H1 (cell line): ENCODE data around the gene DHRS1. TPM values are rescaled to one million over a fixed set of nuclear protein-coding genes. Genes with fewer than 3 reads are reported as not detected.

ENCODE experiments used
- CTCF ChIA-PET: fragments of 300-600 bp; sonication (Branson Sonifier 250); formaldehyde crosslinking; loops from one replicate; lab custom pipeline; 2021; ENCODE audit not compliant: partially characterized antibody; lab: Charles Lee
- POLR2A ChIA-PET: fragments of 300-600 bp; sonication (Branson Sonifier 250); formaldehyde crosslinking; loops from one replicate; lab custom pipeline; 2021; ENCODE audit warnings: inconsistent platforms; ENCODE audit not compliant: partially characterized antibody; lab: Charles Lee
- DNase-seq, 2 experiments: peaks; one replicate each; pipeline versions ENCODE4 v3.0.0 to v3.0.0-alpha.2; 2010 to 2022; ENCODE audit warnings: low spot score in 2 of 2, low read depth in 1 of 2, mixed read lengths in 1 of 2
- FAIRE-seq: peaks from 2 replicates; lab custom pipeline; 2011; peaks lifted over from hg19 to GRCh38; lab: Jason Lieb, UNC
- H2AFZ ChIP-seq: 2 replicates; pipeline ENCODE4 v1.8.1; 2012; ENCODE audit warnings: low read length, inconsistent platforms
- H2AK5ac ChIP-seq: 2 replicates; pipeline ENCODE4 v1.6.1; 2013; ENCODE audit warnings: low read depth, low read length
- H2BK120ac ChIP-seq: replicated peaks from 2 replicates; pipeline ENCODE3; 2013; ENCODE audit warnings: low read depth, low read length, inconsistent platforms
- H2BK12ac ChIP-seq: 2 replicates; pipeline ENCODE4 v1.6.1; 2013; ENCODE audit warnings: low read depth, low read length
- H2BK15ac ChIP-seq: 2 replicates; pipeline ENCODE4 v1.6.1; 2013; ENCODE audit warnings: low read length
- H2BK20ac ChIP-seq: 2 replicates; pipeline ENCODE4 v1.6.1; 2013; ENCODE audit warnings: low read length
- H2BK5ac ChIP-seq: 2 replicates; pipeline ENCODE4 v1.6.1; 2013; ENCODE audit warnings: low read depth, low read length
- H3K14ac ChIP-seq: 2 replicates; pipeline ENCODE4 v1.6.1; 2013; ENCODE audit warnings: inconsistent platforms; ENCODE audit not compliant: insufficient read length
- H3K18ac ChIP-seq: 2 replicates; pipeline ENCODE4 v1.6.1; 2013; ENCODE audit warnings: low read length; ENCODE audit errors: extremely low read depth
- H3K23ac ChIP-seq: 2 replicates; pipeline ENCODE4 v1.6.1; 2013; ENCODE audit warnings: inconsistent platforms; ENCODE audit not compliant: insufficient read length
- H3K23me2 ChIP-seq: 2 replicates; pipeline ENCODE4 v1.6.1; 2013; ENCODE audit warnings: low read depth, low read length
- H3K27ac ChIP-seq: 2 replicates; pipeline ENCODE4 v1.6.1; 2011; ENCODE audit warnings: low read depth, low read length, inconsistent platforms
- H3K27me3 ChIP-seq, 4 experiments: replicated peaks in 1 of 4; 1 replicate in 1 of 4; 2 replicates in 3 of 4; pipeline versions ENCODE4 v1.6.1 to v1.8.1; 2011 to 2013; ENCODE audit warnings: low read length in 3 of 4, mild to moderate bottlenecking in 3 of 4, inconsistent platforms in 2 of 4, mixed read lengths in 2 of 4, moderate library complexity in 1 of 4; ENCODE audit not compliant: control insufficient read depth in 3 of 4, insufficient read depth in 3 of 4; ENCODE audit errors: extremely low read depth in 1 of 4
- H3K36me3 ChIP-seq, 4 experiments: 2 replicates each; pipeline versions ENCODE4 v1.6.1 to v1.8.1; 2011 to 2013; ENCODE audit warnings: mild to moderate bottlenecking in 4 of 4, low read length in 3 of 4, moderate library complexity in 2 of 4, control low read depth in 1 of 4, inconsistent platforms in 1 of 4; ENCODE audit not compliant: insufficient read depth in 4 of 4, control insufficient read depth in 2 of 4
- H3K4ac ChIP-seq: replicated peaks from 2 replicates; pipeline ENCODE3; 2013; ENCODE audit warnings: low read length, low read depth, mixed read lengths, inconsistent platforms; ENCODE audit not compliant: insufficient read length
- H3K4me1 ChIP-seq, 4 experiments: replicated peaks in 1 of 4; 1 replicate in 1 of 4; 2 replicates in 3 of 4; pipeline versions ENCODE4 v1.6.1 to v1.8.1; 2011 to 2013; ENCODE audit warnings: low read length in 3 of 4, inconsistent platforms in 2 of 4, mixed read lengths in 1 of 4; ENCODE audit not compliant: insufficient read depth in 4 of 4, control insufficient read depth in 3 of 4
- H3K4me2 ChIP-seq, 2 experiments: 2 replicates each; pipeline versions ENCODE4 v1.6.1 to v1.8.1; 2011 to 2013; ENCODE audit warnings: low read depth in 2 of 2, low read length in 2 of 2, control low read depth in 1 of 2, inconsistent platforms in 1 of 2, mild to moderate bottlenecking in 1 of 2; ENCODE audit not compliant: insufficient read depth in 1 of 2
- H3K4me3 ChIP-seq, 4 experiments: fragments of 200-600, 300-600 bp in 1 of 4; sonication (generic), shearing (Covaris generic), sonication (Bioruptor Twin) in 1 of 4; 2 replicates each; pipeline versions ENCODE4 v1.5.1 to v1.8.1; 2011 to 2016; ENCODE audit warnings: low read length in 4 of 4, low read depth in 3 of 4, control low read depth in 2 of 4, inconsistent platforms in 2 of 4, mild to moderate bottlenecking in 2 of 4, mixed read lengths in 1 of 4, moderate library complexity in 1 of 4; ENCODE audit not compliant: insufficient read depth in 2 of 4; ENCODE audit errors: extremely low read depth in 1 of 4
- H3K56ac ChIP-seq: replicated peaks from 2 replicates; pipeline ENCODE3; 2013; ENCODE audit warnings: low read depth, mild to moderate bottlenecking, mixed read lengths, low read length, inconsistent platforms; ENCODE audit not compliant: insufficient read length
- H3K79me1 ChIP-seq: 2 replicates; pipeline ENCODE4 v1.6.1; 2013; ENCODE audit warnings: low read depth, low read length, control low read depth
- H3K79me2 ChIP-seq, 2 experiments: 2 replicates each; pipeline versions ENCODE4 v1.6.1 to v1.8.1; 2012 to 2013; ENCODE audit warnings: low read length in 2 of 2, mild to moderate bottlenecking in 2 of 2, inconsistent platforms in 1 of 2; ENCODE audit not compliant: insufficient read depth in 2 of 2, control insufficient read depth in 1 of 2
- H3K9ac ChIP-seq, 4 experiments: replicated peaks in 1 of 4; 1 replicate in 1 of 4; 2 replicates in 3 of 4; pipeline versions ENCODE4 v1.6.1 to v1.8.1; 2011 to 2013; ENCODE audit warnings: low read depth in 3 of 4, low read length in 3 of 4, control low read depth in 2 of 4, mild to moderate bottlenecking in 2 of 4, moderate library complexity in 2 of 4, inconsistent platforms in 1 of 4; ENCODE audit errors: extremely low read depth in 1 of 4
- H3K9me3 ChIP-seq, 2 experiments: 2 replicates each; pipeline versions ENCODE4 v1.6.1 to v1.8.1; 2012 to 2013; ENCODE audit warnings: mild to moderate bottlenecking in 2 of 2, moderate library complexity in 2 of 2, control low read depth in 1 of 2, inconsistent platforms in 1 of 2, low read depth in 1 of 2, low read length in 1 of 2, mixed read lengths in 1 of 2; ENCODE audit not compliant: insufficient read depth in 2 of 2
- H4K20me1 ChIP-seq, 2 experiments: replicated peaks in 1 of 2; 2 replicates each; pipeline versions ENCODE3 to v1.8.1; 2011 to 2013; ENCODE audit warnings: inconsistent platforms in 2 of 2, low read length in 2 of 2, mild to moderate bottlenecking in 1 of 2; ENCODE audit not compliant: insufficient read depth in 2 of 2, control insufficient read depth in 1 of 2
- H4K5ac ChIP-seq: 2 replicates; pipeline ENCODE4 v1.6.1; 2013; ENCODE audit warnings: low read length, low read depth, mixed read lengths, inconsistent platforms; ENCODE audit not compliant: insufficient read length
- H4K8ac ChIP-seq: 2 replicates; pipeline ENCODE4 v1.8.0; 2013; ENCODE audit warnings: mild to moderate bottlenecking, moderate library complexity, low read length, inconsistent platforms; ENCODE audit not compliant: insufficient read depth; ENCODE audit errors: extremely low read depth
- H4K91ac ChIP-seq: replicated peaks from 2 replicates; pipeline ENCODE3; 2013; ENCODE audit warnings: low read length, mixed read lengths, inconsistent platforms; ENCODE audit not compliant: insufficient read length
- GTF2F1 ChIP-seq: IDR thresholded peaks from 2 replicates; pipeline ENCODE4 v1.6.1; 2012; ENCODE audit warnings: low read depth, low read length, improper control_type of control experiment, borderline replicate concordance
- POLR2AphosphoS5 ChIP-seq: IDR thresholded peaks from 2 replicates; pipeline ENCODE4 v1.6.1; 2011; ENCODE audit warnings: low read depth, low read length
- TCF12 ChIP-seq: IDR thresholded peaks from 2 replicates; pipeline ENCODE4 v1.6.1; 2011; ENCODE audit warnings: low read depth, mild to moderate bottlenecking, low read length
- WGBS, 2 experiments: shearing (Covaris generic) in 1 of 2; methylation state at CpG; one replicate each; pipeline versions ENCODE4 v1.1.6 to v1.1.7; 2013 to 2015; ENCODE audit warnings: low lambda C conversion rate in 2 of 2, mixed read lengths in 2 of 2, inconsistent platforms in 1 of 2, low coverage in 1 of 2, missing lambda C conversion rate in 1 of 2; ENCODE audit not compliant: insufficient replicate concordance in 2 of 2, insufficient coverage in 1 of 2, insufficient read length in 1 of 2; ENCODE audit errors: extremely low coverage in 1 of 2, missing lambda C conversion rate in 1 of 2; 5-methylcytosine and 5-hydroxymethylcytosine counted together
- polyA plus RNA-seq, 7 experiments: library from polyadenylated mRNA; depleted of rRNA in 3 of 7; stranded (reverse) in 5 of 7; unstranded in 2 of 7; fragments of >200 nt in 5 of 7; fragments of 200-250 nt in 2 of 7; gene quantifications; 1 replicate in 5 of 7; 2 replicates in 1 of 7; 4 replicates in 1 of 7; pipeline versions ENCODE4 v1.2.1 to v1.2.3, GENCODE V29; 2011 to 2013; ENCODE audit warnings: missing spikeins in 2 of 7, mixed read lengths in 2 of 7
- total RNA-seq: library from RNA; stranded (reverse); fragmentation: NEBNext Ultra II Directional; extraction: Animal tissue kit (Norgen Biotek cat#: 25700); gene quantifications from 2 replicates; pipeline ENCODE4 v1.2.1, GENCODE V29; 2021
- TF ChIP-seq, protein P1 (sequence below): IDR thresholded peaks from 2 replicates; pipeline ENCODE4 v1.6.1; 2012; ENCODE audit warnings: inconsistent platforms

The DHRS1 gene
- total and polyA plus RNA-seq, 2 of the 8 experiments (the other 6 are each of a cell fraction or from before 2014, with no cell fraction given): 8.8 to 31.7 TPM

DNA sequence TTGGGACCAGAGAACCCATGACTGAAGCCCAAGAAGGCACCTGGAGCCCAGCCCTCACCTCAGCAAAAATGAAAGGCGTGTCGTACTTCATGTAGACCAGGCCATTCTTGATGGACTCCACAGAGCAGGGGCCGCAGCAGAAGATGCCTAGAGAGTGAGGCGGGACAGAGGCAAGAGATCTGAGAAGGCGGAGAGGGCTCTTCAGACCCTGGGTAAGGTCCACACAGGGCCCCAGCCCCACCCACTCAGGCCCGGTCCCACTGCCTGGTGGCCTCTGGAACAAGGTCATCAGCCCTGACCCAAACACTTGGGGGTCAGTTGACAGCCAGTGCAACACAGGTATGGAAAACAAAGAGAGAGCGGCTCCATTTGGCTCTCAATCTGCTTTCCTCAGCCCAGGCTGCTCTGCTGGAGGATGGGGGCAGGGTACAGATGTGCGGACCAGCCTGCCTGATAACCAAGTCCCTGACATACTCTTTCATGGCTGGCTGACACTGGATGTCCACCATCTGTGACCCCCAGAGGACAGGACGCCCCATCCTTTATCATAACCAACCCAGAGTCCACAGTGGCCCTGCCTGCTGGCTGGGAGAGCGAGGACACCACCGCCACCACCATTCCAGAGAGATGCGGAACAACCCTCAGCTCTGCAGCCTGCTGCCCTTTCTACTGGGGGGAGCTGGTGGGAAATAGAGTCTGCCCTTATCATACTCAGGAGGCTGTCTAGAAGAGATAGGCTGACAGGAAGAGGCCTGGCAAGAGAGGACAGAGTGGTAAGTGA, 43.5 kb downstream of the DHRS1 start:
- Histone ChIP-seq H3K79me2 (no peaks in the 10 kb centered on the region), H2BK12ac (no peak overlapping the region), H3K4me2 (no peak overlapping the region), H3K9me3 (no peaks in the 10 kb centered on the region), H3K9ac (no peak overlapping the region), H2BK15ac (no peak overlapping the region), H2AK5ac (no peak overlapping the region), H3K4me3 (no peak overlapping the region), H3K23me2 (no peaks in the 10 kb centered on the region), H3K14ac (no peak overlapping the region), H4K8ac (no peak overlapping the region), H2AFZ (no peak overlapping the region), H3K23ac (no peak overlapping the region), H3K27me3 (no peaks in the 10 kb centered on the region; a peak in 1 of 7 replicates), H4K91ac (no peak overlapping the region), H4K5ac (no peak overlapping the region), H4K20me1 (peaks cover 0 to 2% of the 10 kb centered on the region in 2 experiments), H3K4ac (no peak overlapping the region), H3K36me3 (no peaks in the 10 kb centered on the region), H3K27ac (no peak overlapping the region), H3K56ac (no peak overlapping the region), H2BK20ac (no peak overlapping the region), H2BK120ac (no peak overlapping the region), H3K79me1 (no peaks in the 10 kb centered on the region), H3K18ac (no peak overlapping the region), H2BK5ac (no peak overlapping the region), H3K4me1 (no peaks in the 10 kb centered on the region; a peak in 1 of 7 replicates)
- 82% methylated on average over 12 of the region's 12 CpGs; no CpG with 5 or more reads in 1 of the 2 experiments for WGBS, 2 experiments
- no peak for DNase-seq
- no peak for FAIRE-seq
- ChIA-PET POLR2A (interaction anchor here (0.6 to 2.7 kb wide), 5 partner anchors 10 to 1094 kb away, joined by 3 to 10 read pairs (median 4); partner anchors contain the start of gene RABGGTA), CTCF (interaction anchor here (0.6 to 6.0 kb wide), 9 partner anchors 8 to 145 kb away, joined by 3 to 63 read pairs (median 3); partner anchors contain the start of genes DHRS1, NOP9, RABGGTA and TINF2)
- TF ChIP-seq TCF12 (no peak), GTF2F1 (no peak), POLR2AphosphoS5 (no peak)
- TF ChIP-seq, protein P1, sequence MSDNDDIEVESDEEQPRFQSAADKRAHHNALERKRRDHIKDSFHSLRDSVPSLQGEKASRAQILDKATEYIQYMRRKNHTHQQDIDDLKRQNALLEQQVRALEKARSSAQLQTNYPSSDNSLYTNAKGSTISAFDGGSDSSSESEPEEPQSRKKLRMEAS: no peak
